GM18507 (cell line): ENCODE results near the gene RTTN.

ENCODE experiments used
- DNase-seq: peaks from one replicate; pipeline ENCODE4 v3.0.0; 2011; ENCODE audit warnings: low read depth; ENCODE audit not compliant: insufficient read length; ENCODE audit errors: extremely low spot score
- FAIRE-seq: peaks from 2 replicates; lab custom pipeline; 2011; peaks lifted over from hg19 to GRCh38; lab: Jason Lieb, UNC

Gene RTTN

GRCh38 chr18:70220628-70221027 lies 15.1 kb upstream of the RTTN start:
- DNase-seq (no peak), FAIRE-seq (no peak)

DNA sequence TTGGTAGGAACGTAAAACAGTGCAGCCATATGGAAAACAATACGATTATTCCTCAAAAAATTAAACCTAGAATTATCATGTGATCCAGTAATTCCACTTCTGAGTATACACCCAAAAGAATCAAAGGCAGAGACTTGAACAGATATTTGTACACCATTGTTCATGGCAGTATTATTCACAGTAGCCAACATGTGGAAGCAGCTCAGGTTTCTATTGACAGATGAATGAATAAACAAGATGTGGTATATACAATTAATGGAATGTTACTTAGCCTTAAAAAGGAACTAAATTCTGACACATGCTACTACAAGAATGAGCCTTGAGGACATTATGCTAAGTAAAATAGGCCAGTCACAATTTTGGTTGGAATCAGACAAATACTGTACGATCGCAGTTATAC lies 14.2 kb upstream of the RTTN start:
- no peak for FAIRE-seq

GRCh38 chr18:70216788-70217187 lies 11.3 kb upstream of the RTTN start:
- DNase-seq (no peak), FAIRE-seq (no peak)

More for the DNA sequence above, 14.2 kb upstream of the RTTN start:
- DNase-seq, result no peak

DNA sequence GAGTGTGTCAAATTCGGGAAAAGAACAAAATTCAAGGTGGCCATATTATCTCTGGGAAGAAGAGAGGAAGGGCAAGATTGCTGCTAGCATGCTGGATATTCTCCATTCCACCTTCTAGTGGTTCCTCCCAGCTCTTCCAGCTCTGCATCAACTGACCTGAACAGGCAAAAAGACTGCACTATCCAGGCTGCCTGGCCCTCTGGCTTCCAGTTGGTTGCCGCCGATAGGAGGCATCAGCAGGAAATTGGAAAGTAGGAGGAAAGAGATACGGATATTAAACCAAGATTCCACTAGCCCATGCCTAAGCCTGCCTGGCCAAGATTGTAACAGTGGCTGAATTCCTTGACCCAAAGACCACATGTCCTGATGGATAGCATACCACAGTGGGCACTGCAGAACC lies 1.7 kb upstream of the RTTN start:
- FAIRE-seq (no peak), DNase-seq (no peak)

DNA sequence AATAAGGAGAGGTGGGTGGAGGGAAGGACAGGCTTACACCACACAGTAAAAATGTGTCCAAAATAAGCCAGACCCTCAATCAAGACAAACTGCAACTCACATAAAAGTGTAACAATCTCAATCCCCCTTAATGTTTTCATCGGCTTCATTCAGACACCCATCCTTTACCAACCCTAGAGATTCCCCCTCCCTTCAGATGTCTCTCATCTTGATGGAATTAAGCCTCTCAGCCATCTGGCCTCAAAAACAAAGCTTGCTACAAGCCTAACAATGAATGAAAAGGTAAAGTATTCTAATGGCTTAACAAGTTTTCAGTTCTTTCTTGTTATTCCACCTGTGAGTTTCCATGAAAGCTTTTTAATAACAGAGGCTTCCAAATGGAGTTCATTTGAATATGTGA lies 5.2 kb downstream of the RTTN start:
- DNase-seq (no peak), FAIRE-seq (no peak)

DNA sequence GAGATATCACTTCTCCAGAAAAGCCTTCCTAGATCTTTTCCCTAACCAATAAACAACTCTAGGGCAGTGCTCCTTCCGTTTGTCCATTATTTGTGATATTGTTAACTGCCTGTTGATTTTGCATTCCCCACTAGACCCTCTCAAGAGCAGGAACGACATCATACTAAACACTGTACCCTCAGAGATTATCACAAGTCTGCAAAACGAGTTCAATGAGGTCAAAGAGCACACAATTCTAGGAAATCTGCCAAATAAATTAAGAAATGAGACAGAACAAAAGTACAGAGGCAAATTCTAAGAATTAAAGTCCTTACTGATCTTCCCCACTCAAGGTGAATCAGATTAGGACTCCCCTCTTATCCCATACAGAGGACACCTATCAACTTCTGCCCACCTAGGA lies 7.6 kb downstream of the RTTN start:
- DNase-seq, result no peak
- FAIRE-seq, result no peak

GRCh38 chr18:70197026-70197425 lies 8.5 kb downstream of the RTTN start:
- no peak for FAIRE-seq
- DNase-seq, result no peak

- DNase-seq (no peak), FAIRE-seq (peak; percentile 5)
Measured at GRCh38 chr18:70195852-70196434, 9.5 kb downstream of the RTTN start.

- no peak for DNase-seq
Measured at GRCh38 chr18:70195014-70195614, 10.4 kb downstream of the RTTN start.

GRCh38 chr18:70194227-70194890 lies 11.1 kb downstream of the RTTN start:
- DNase-seq (no peak), FAIRE-seq (peak; percentile 91)

More at GRCh38 chr18:70195014-70195614, 10.4 kb downstream of the RTTN start:
- FAIRE-seq, result peak; percentile 96

GRCh38 chr18:70190529-70190928 lies 15.0 kb downstream of the RTTN start:
- no peak for FAIRE-seq

GRCh38 chr18:70188113-70188512 lies 17.4 kb downstream of the RTTN start:
- FAIRE-seq (no peak), DNase-seq (no peak)

More at GRCh38 chr18:70190529-70190928, 15.0 kb downstream of the RTTN start:
- no peak for DNase-seq

- DNase-seq, result no peak
- no peak for FAIRE-seq
Measured at GRCh38 chr18:70183441-70183840, 22.0 kb downstream of the RTTN start.

DNA sequence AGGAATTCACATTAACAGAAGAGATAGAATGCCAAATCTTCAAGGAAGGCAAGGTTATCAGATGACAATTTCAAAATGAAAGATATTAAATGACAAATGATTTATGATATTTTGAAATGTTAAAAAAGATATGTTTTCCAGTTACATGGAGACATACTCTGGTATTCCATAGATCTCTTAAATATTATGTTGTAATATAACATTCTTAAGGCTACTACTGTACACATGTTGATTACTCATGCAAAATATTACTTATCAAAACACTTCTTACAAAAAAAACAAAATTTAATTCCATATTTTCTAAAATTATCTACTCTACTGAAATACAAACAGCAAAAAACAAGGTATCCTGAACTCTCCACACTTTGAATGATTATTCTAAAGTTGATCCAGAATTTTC lies 22.9 kb downstream of the RTTN start:
- no peak for FAIRE-seq

GRCh38 chr18:70181725-70182124 lies 23.8 kb downstream of the RTTN start:
- FAIRE-seq (no peak), DNase-seq (no peak)

More for the DNA sequence above, 22.9 kb downstream of the RTTN start:
- DNase-seq, result no peak

DNA sequence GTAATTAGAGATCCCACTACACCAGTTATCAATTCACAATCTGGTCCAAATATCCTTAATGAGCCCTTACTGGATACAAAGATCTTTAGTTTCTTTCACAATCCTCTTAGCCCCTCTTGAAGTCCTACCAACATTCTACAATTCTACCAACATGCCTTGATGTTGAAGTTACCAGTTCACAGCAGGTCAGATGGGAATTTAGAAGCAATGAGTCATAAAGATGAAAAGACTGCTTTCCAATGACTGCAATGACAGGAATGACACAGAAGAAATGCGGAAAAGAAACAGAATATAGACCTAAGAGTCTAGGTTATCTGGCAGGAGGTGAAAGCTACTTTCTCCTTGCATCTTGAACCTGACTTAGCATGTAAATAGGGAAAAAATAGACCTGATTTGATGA lies 24.5 kb downstream of the RTTN start:
- FAIRE-seq (peak; percentile 29), DNase-seq (no peak)

DNA sequence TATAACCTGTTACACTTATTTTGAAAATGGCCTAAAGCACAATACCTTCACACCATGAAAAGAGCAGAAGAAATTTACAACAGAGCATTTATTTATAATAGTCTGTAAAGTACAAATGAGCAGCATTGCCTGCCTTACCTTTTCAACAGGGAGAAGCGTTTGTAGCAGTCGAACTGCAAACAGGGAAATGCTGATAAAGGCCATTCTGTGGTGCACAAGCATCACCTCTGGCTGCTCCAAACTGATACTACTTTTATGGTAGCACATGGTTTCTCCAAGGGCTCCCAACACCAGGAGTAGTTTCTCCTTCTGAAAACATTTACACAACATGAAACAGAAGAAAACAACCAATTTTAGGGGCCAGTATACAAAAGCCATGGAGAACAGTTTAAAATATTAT lies 28.9 kb downstream of the RTTN start:
- DNase-seq, result no peak
- FAIRE-seq, result no peak

DNA sequence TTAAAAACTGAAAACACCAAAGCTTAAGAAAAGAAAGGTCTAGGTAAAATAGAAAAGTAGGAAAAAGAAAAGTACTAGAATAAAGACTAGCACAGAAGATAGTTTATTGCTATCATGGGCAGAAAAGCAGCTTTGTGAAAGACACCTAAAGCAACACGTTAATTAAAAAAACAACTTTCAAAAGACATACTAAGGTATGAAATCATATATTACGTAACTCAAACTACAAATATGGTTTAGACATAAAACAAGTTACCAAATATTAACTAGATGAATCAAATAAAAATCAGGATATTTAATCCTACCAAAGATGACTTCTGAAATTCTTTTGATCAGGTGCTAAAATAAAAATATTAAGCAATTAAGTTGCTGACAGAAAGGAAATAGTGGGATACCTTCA lies 30.3 kb downstream of the RTTN start:
- no peak for DNase-seq
- no peak for FAIRE-seq

GRCh38 chr18:70172225-70172624 lies 33.3 kb downstream of the RTTN start:
- FAIRE-seq, result peak; percentile 12
- no peak for DNase-seq

GRCh38 chr18:70169747-70170146 lies 35.7 kb downstream of the RTTN start:
- no peak for DNase-seq
- no peak for FAIRE-seq

DNA sequence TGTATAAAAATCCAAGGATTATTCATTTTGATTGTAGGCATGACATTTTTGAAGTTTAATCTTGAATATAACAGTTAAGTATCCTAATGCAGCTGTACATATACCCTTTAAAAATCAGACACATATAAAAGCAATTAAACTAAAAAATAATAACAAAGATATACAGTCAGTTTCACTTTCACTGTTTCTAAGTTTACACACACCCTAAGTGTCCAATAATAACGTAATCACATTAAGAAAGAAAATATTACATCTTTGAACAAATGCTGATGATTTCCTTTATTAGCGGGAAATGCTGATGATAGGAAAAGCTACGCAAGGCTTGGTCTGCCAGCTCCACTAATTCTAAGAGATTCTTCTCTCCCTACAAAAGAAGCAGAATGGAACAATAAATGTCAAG lies 38.8 kb downstream of the RTTN start:
- FAIRE-seq (no peak), DNase-seq (no peak)
